Trophoblast cell (in vitro differentiated cells and primary cell): ENCODE data around the gene MAST4.
A peak's percentile ranks its signal among the peaks of the same experiment; 100 is the strongest.

Source experiments
- DNase-seq, 2 donors: peaks; one replicate each; pipeline ENCODE4 v3.0.0-alpha.2; 2016
- H2AFZ ChIP-seq: 2 replicates; pipeline ENCODE4 v1.6.1; 2013; ENCODE audit warnings: low read length, moderate library complexity, mild to moderate bottlenecking; ENCODE audit not compliant: insufficient read depth, poor library complexity
- H2AK5ac ChIP-seq: 2 replicates; pipeline ENCODE4 v1.6.1; 2013; ENCODE audit warnings: mild to moderate bottlenecking, low read length
- H2BK120ac ChIP-seq: 2 replicates; pipeline ENCODE4 v1.6.1; 2013; ENCODE audit warnings: low read length, mild to moderate bottlenecking, moderate library complexity; ENCODE audit not compliant: insufficient read depth, poor library complexity
- H2BK12ac ChIP-seq: 2 replicates; pipeline ENCODE4 v1.6.1; 2013; ENCODE audit warnings: mild to moderate bottlenecking, low read length, moderate library complexity
- H2BK5ac ChIP-seq: 2 replicates; pipeline ENCODE4 v1.6.1; 2013; ENCODE audit warnings: low read length, low read depth, moderate library complexity, mild to moderate bottlenecking; ENCODE audit not compliant: poor library complexity
- H3K14ac ChIP-seq: 2 replicates; pipeline ENCODE4 v1.6.1; 2013; ENCODE audit warnings: mild to moderate bottlenecking, low read length
- H3K18ac ChIP-seq: 2 replicates; pipeline ENCODE4 v1.6.1; 2013; ENCODE audit warnings: mild to moderate bottlenecking, low read length
- H3K23ac ChIP-seq: 2 replicates; pipeline ENCODE4 v1.6.1; 2013; ENCODE audit warnings: low read length
- H3K27ac ChIP-seq: 2 replicates; pipeline ENCODE4 v1.5.1; 2013; ENCODE audit warnings: low read depth, mild to moderate bottlenecking, inconsistent platforms, low read length, moderate library complexity
- H3K27me3 ChIP-seq: 2 replicates; pipeline ENCODE4 v1.6.1; 2013; ENCODE audit warnings: inconsistent platforms, mild to moderate bottlenecking, low read length, moderate library complexity; ENCODE audit not compliant: insufficient read depth
- H3K36me3 ChIP-seq, 2 experiments: 1 replicate in 1 of 2; 2 replicates in 1 of 2; pipeline ENCODE4 v1.6.1; 2013; ENCODE audit warnings: low read length in 2 of 2, mild to moderate bottlenecking in 2 of 2, moderate library complexity in 1 of 2; ENCODE audit not compliant: insufficient read depth in 2 of 2, control insufficient read depth in 1 of 2
- H3K4ac ChIP-seq: 2 replicates; pipeline ENCODE4 v1.6.1; 2013; ENCODE audit warnings: low read depth, mild to moderate bottlenecking, low read length, moderate library complexity
- H3K4me1 ChIP-seq, 2 experiments: 1 replicate in 1 of 2; 2 replicates in 1 of 2; pipeline ENCODE4 v1.6.1; 2013; ENCODE audit warnings: low read length in 2 of 2, mild to moderate bottlenecking in 2 of 2, moderate library complexity in 1 of 2; ENCODE audit not compliant: insufficient read depth in 2 of 2, control insufficient read depth in 1 of 2
- H3K4me2 ChIP-seq: 2 replicates; pipeline ENCODE4 v1.6.1; 2013; ENCODE audit warnings: inconsistent platforms, mild to moderate bottlenecking, low read length, moderate library complexity
- H3K4me3 ChIP-seq: 2 replicates; pipeline ENCODE4 v1.5.1; 2013; ENCODE audit warnings: mild to moderate bottlenecking, low read depth, low read length, inconsistent platforms
- H3K79me1 ChIP-seq: one replicate; pipeline ENCODE4 v1.6.1; 2013; ENCODE audit warnings: low read length
- H3K79me2 ChIP-seq: 2 replicates; pipeline ENCODE4 v1.6.1; 2013; ENCODE audit warnings: low read length, mild to moderate bottlenecking; ENCODE audit not compliant: control insufficient read depth, insufficient read depth, poor library complexity
- H3K9ac ChIP-seq: 2 replicates; pipeline ENCODE4 v1.6.1; 2013; ENCODE audit warnings: mild to moderate bottlenecking, low read length
- H3K9me3 ChIP-seq: 2 replicates; pipeline ENCODE4 v1.6.1; 2013; ENCODE audit warnings: low read depth, mild to moderate bottlenecking, control low read depth, inconsistent platforms, low read length; ENCODE audit not compliant: insufficient read depth
- H4K12ac ChIP-seq: 2 replicates; pipeline ENCODE4 v1.6.1; 2013; ENCODE audit warnings: low read depth, mild to moderate bottlenecking, low read length, moderate library complexity
- H4K8ac ChIP-seq: 2 replicates; pipeline ENCODE4 v1.6.1; 2013; ENCODE audit warnings: low read depth, mild to moderate bottlenecking, low read length, moderate library complexity
- H4K91ac ChIP-seq: one replicate; pipeline ENCODE4 v1.6.1; 2013; ENCODE audit warnings: low read depth, mild to moderate bottlenecking, low read length, moderate library complexity
- WGBS: extraction: QIAGEN DNeasy Blood & Tissue Kit; methylation state at CpG from one replicate; pipeline ENCODE4 v1.1.7; 2013; ENCODE audit warnings: missing lambda C conversion rate; ENCODE audit not compliant: insufficient read length, insufficient coverage; ENCODE audit errors: extremely low coverage; 5-methylcytosine and 5-hydroxymethylcytosine counted together

MAST4 gene

DNA sequence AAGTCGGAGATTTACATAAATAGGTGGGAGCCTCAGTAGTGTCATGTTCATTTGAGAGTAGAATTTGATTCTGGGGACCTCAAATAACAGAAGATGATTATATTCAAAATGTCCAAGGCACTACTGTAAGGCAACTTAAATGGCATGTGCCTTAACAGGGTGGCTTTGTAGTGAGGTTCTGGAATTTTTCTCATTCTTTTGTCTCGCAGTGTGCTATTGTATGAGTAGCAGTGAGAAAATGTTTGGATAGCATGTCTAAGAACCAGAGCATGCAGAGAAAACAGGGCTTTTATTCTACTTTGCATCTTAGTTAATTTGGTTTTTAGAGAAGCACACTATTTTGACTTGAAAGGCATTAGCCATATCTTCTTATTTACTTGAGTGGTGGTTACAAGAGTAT is 25.0 kb downstream of the MAST4 start:
- H4K91ac ChIP-seq, result no peak overlapping the region
- H4K12ac ChIP-seq, result no peak overlapping the region
- H3K36me3 ChIP-seq, result no peaks in the 10 kb centered on the region
- H2AK5ac ChIP-seq, result no peak overlapping the region
- no peaks in the 10 kb centered on the region for H3K79me1 ChIP-seq
- no peak overlapping the region for H4K8ac ChIP-seq
- no peak overlapping the region for H3K4me2 ChIP-seq
- no CpG with 5 or more reads among the region's 2 CpGs for WGBS
- H3K27me3 ChIP-seq, result no peaks in the 10 kb centered on the region
- no peak overlapping the region for H3K14ac ChIP-seq
- no peak overlapping the region for H3K9ac ChIP-seq
- no peak overlapping the region for H3K23ac ChIP-seq
- H2BK120ac ChIP-seq, result no peak overlapping the region
- H3K79me2 ChIP-seq, result no peaks in the 10 kb centered on the region
- no peak overlapping the region for H3K18ac ChIP-seq
- peaks cover 3 to 7% of the 10 kb centered on the region in 2 experiments for H3K4me1 ChIP-seq
- no peak overlapping the region for H3K4ac ChIP-seq
- no peak overlapping the region for H3K27ac ChIP-seq
- H2BK12ac ChIP-seq, result no peak overlapping the region
- no peak overlapping the region for H3K4me3 ChIP-seq
- no peak overlapping the region for H2BK5ac ChIP-seq
- H3K9me3 ChIP-seq, result no peaks in the 10 kb centered on the region
- H2AFZ ChIP-seq, result no peak overlapping the region
- peak in 1 of 2 donors; percentile 82 for DNase-seq

DNA sequence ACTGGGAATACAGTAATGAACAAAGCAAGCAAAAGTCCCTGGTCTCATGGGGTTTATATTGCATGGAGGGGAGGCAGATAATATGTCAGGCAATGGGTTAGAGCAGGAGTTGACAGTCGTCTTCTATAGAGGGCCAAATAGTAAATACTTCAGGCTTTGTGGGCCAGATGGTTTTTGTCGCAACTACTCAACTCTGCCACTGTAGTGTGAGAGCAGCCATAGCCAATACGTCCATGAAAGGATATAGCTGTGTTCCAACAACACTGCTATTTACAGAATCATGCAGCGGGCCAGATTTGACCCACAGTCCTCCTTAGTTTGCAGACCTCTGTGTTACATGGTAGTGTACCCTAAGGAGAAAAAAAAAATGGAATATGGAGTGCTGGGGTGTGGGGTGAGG is 25.5 kb downstream of the MAST4 start:
- Histone ChIP-seq H3K27ac (no peak overlapping the region), H3K14ac (no peak overlapping the region), H4K8ac (no peak overlapping the region), H4K12ac (no peak overlapping the region), H2AFZ (no peak overlapping the region), H3K18ac (no peak overlapping the region), H3K4me1 (peaks cover 3 to 7% of the 10 kb centered on the region in 2 experiments), H3K4me3 (no peak overlapping the region), H3K79me1 (no peaks in the 10 kb centered on the region), H2BK5ac (no peak overlapping the region), H3K36me3 (no peaks in the 10 kb centered on the region), H3K4ac (no peak overlapping the region), H3K9ac (no peak overlapping the region), H3K79me2 (no peaks in the 10 kb centered on the region), H3K27me3 (no peaks in the 10 kb centered on the region), H3K9me3 (no peaks in the 10 kb centered on the region), H3K4me2 (no peak overlapping the region), H2BK120ac (no peak overlapping the region), H3K23ac (no peak overlapping the region), H2AK5ac (no peak overlapping the region), H4K91ac (no peak overlapping the region), H2BK12ac (no peak overlapping the region)
- no CpG with 5 or more reads among the region's 4 CpGs for WGBS
- no peak for DNase-seq

DNA sequence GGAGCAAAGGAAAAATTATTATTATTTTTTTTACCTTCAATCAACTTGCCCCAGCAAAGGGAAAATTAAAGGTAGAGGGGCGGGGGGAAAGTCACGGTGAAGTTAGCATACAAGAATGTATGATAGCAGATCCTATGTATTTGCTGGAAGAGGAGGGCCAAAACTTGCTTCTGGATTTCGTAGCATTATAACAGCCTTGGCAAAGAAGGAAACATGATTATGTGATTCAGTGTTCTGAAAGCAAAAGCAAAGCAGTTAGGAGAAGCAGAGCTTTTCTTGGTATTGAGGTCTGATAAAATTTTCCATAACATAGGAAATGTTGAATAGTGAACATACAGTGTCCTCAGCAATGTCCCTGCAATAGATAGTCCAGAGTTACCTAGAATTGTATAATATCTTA is 32.4 kb downstream of the MAST4 start:
- H3K4ac ChIP-seq, result no peak overlapping the region

DNA sequence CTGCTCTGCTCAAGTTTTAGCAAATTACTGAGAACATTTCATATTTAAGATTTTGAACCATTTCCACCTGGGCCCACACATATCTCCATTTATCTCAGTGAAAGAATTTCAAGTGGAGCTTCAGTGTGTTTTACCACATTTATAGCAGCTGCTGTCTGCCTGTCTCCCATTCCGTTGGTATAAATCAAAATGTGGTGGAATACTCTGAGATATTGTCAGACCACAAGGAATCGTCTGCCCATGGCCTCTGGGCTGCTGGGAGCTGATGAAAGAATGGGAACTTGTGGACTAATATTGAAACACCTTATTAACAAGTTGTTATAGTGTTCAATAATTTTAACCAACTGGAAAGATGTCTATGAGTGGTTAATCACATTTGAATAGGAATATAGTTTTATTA is 33.3 kb downstream of the MAST4 start:
- H4K91ac ChIP-seq, result no peak overlapping the region
- no peak overlapping the region for H2AFZ ChIP-seq
- no peak overlapping the region for H2BK12ac ChIP-seq
- H3K14ac ChIP-seq, result no peak overlapping the region
- H3K18ac ChIP-seq, result no peak overlapping the region
- H3K9me3 ChIP-seq, result no peaks in the 10 kb centered on the region
- H2AK5ac ChIP-seq, result no peak overlapping the region
- no peak overlapping the region for H3K4me2 ChIP-seq
- H3K9ac ChIP-seq, result no peak overlapping the region
- H4K8ac ChIP-seq, result no peak overlapping the region
- H3K27ac ChIP-seq, result no peak overlapping the region
- H3K4me3 ChIP-seq, result no peak overlapping the region
- H3K79me2 ChIP-seq, result no peaks in the 10 kb centered on the region
- H3K36me3 ChIP-seq, result no peaks in the 10 kb centered on the region
- no peaks in the 10 kb centered on the region for H3K79me1 ChIP-seq
- H2BK5ac ChIP-seq, result no peak overlapping the region
- H4K12ac ChIP-seq, result no peak overlapping the region
- no peak overlapping the region for H2BK120ac ChIP-seq
- no peak overlapping the region for H3K4ac ChIP-seq
- H3K4me1 ChIP-seq, result no peaks in the 10 kb centered on the region
- no peaks in the 10 kb centered on the region for H3K27me3 ChIP-seq
- H3K23ac ChIP-seq, result no peak overlapping the region
- no CpG with 5 or more reads among the region's 2 CpGs for WGBS
- no peak for DNase-seq

More for the DNA sequence above, 32.4 kb downstream of the MAST4 start:
- H3K9ac ChIP-seq, result no peak overlapping the region
- no peak overlapping the region for H3K27ac ChIP-seq
- H4K91ac ChIP-seq, result no peak overlapping the region
- no peak overlapping the region for H2BK120ac ChIP-seq
- H4K12ac ChIP-seq, result no peak overlapping the region
- H3K79me1 ChIP-seq, result no peaks in the 10 kb centered on the region
- H2AFZ ChIP-seq, result no peak overlapping the region
- no peak for DNase-seq
- no peaks in the 10 kb centered on the region for H3K4me1 ChIP-seq
- no peaks in the 10 kb centered on the region for H3K9me3 ChIP-seq
- H4K8ac ChIP-seq, result no peak overlapping the region
- no peak overlapping the region for H3K23ac ChIP-seq
- WGBS, result no CpG with 5 or more reads among the region's 3 CpGs
- H3K4me3 ChIP-seq, result no peak overlapping the region
- no peak overlapping the region for H3K14ac ChIP-seq
- no peaks in the 10 kb centered on the region for H3K36me3 ChIP-seq
- no peak overlapping the region for H2AK5ac ChIP-seq
- H2BK5ac ChIP-seq, result no peak overlapping the region
- H3K79me2 ChIP-seq, result no peaks in the 10 kb centered on the region
- no peak overlapping the region for H2BK12ac ChIP-seq
- no peaks in the 10 kb centered on the region for H3K27me3 ChIP-seq
- H3K4me2 ChIP-seq, result no peak overlapping the region
- no peak overlapping the region for H3K18ac ChIP-seq
